ENCODE measurements around the gene TBX2.

TBX2 gene

GRCh38 chr17:61402073-61402541, 2.5 kb downstream of the TBX2 start:
- no peak for DNase-seq (ENCODE audit: low read depth in 1 of 2, low spot score in 1 of 2)

- DNase-seq (ENCODE audit: low read depth in 1 of 2, low spot score in 1 of 2), result no peak
These were observed 3.5 kb downstream of the TBX2 start for GRCh38 chr17:61402978-61403800.

DNA sequence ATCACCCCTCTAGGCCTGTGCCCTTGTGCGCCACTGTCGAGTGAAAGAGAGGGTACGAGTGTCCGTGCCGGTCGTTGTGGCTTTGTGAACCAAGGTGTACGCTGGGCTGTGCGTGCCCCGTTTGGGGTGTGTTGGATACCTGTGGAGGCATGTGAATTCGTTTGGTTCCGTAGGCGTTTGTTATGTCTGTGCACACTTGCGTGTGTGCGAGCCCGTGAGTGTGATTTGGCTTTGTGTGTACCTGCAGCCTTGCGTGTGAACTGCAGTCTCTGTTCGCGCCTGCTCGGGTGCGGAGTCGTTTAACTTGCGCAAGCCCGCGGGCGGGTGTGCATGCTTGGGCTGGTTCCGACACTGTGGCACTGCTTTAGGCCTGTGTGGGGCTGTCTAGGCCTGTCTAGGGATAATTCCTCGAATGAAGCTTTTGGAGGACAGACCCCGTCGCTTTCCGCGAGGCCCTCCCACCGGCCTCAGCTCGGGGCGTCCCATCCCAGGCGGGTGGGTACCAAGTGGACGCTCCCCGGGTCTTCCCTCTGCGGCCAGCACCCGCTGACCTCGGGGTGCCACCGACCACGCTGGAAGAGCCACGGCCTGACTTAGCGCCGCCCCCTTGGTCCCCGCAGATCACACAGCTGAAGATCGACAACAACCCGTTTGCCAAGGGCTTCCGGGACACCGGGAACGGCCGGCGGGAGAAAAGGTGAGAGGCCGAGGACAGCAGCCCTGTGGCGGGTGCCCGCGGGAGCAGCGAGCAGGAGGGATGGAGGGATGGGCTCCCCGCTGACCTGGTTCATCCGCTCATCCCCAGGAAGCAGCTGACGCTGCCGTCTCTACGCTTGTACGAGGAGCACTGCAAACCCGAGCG, 4.4 kb downstream of the TBX2 start:
- DNase-seq (ENCODE audit: low read depth in 1 of 2, low spot score in 1 of 2), result no peak

- DNase-seq (ENCODE audit: low read depth in 1 of 2, low spot score in 1 of 2), result no peak
These were observed 4.9 kb downstream of the TBX2 start for GRCh38 chr17:61404663-61404912.

DNA sequence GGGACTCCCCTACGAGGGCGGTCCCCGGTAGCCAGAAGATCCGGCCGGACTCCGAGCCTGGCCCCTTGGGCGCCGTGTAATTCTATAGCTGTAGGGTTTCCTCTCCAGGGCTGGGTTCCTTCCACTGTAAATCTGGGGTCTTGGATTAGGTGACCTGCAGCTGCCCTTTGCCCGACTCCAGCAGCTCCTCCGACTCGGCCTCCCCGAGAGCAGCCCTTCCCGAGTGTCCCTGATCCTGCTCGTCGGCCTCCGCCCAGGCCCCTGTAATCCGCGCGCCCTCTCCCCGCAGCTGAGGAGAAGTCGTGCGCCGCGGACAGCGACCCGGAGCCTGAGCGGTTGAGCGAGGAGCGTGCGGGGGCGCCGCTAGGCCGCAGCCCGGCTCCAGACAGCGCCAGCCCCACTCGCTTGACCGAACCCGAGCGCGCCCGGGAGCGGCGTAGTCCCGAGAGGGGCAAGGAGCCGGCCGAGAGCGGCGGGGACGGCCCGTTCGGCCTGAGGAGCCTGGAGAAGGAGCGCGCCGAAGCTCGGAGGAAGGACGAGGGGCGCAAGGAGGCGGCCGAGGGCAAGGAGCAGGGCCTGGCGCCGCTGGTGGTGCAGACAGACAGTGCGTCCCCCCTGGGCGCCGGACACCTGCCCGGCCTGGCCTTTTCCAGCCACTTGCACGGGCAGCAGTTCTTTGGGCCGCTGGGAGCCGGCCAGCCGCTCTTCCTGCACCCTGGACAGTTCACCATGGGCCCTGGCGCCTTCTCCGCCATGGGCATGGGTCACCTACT, 5.5 kb downstream of the TBX2 start:
- DNase-seq (ENCODE audit: low read depth in 1 of 2, low spot score in 1 of 2), result no peak

DNA sequence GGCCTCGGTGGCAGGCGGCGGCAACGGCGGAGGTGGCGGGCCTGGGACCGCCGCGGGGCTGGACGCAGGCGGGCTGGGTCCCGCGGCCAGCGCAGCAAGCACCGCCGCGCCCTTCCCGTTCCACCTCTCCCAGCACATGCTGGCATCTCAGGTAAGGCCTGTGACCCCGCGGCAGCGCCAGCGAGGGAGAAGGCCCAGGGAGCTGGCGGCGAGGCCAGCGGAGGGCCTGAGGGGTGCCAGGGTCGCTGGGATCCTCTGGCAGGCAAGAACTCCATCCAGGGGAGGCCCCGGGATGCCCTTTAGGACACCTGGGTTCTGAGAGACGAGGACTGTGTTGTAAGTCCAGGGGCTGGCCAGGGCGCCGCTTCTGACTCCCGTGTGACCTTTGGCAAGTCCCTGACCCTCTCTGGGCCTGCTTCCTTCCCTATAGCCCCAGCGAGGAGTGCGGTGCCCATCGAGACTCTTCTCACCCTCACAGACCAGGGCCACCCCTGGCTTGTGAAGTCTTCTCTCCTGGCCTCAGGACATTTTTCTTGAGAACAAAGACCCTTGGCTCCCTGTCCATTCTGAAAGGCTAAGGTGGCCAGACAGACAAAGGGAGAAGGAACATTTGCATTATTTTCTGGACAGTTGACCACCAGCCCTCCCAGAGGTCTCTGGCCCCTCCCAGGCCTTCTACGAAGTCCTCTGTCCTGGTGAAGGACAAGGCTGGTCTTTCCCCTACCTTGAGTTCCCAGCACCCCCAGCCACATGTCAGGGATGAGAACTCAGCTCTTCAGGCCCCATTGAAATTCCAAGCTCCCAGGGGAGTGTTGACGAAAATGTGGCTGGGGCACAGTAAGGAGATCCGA, 6.3 kb downstream of the TBX2 start:
- DNase-seq (ENCODE audit: low read depth in 1 of 2, low spot score in 1 of 2), result no peak

DNA sequence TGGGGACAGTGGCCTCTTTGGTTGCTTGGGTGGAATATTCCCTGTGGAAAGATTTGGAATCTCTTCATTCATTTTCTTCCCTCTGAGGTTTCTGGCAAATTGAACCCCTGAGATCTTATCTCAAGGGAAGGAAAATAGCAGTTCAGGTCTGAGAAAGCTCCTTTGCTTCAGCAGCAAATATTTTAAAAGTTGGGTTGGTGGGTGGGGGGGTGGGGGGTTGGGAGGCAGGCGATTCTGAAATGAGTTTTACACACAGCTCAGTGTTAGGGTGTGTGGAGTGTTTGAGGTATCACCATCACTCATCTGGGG, 6.8 kb downstream of the TBX2 start:
- DNase-seq (ENCODE audit: low read depth in 1 of 2, low spot score in 1 of 2), result no peak

GRCh38 chr17:61406971-61407911, 7.6 kb downstream of the TBX2 start:
- no peak for DNase-seq (ENCODE audit: low read depth in 1 of 2, low spot score in 1 of 2)

GRCh38 chr17:61408151-61409041, 8.8 kb downstream of the TBX2 start:
- no peak for DNase-seq (ENCODE audit: low read depth in 1 of 2, low spot score in 1 of 2)

DNA sequence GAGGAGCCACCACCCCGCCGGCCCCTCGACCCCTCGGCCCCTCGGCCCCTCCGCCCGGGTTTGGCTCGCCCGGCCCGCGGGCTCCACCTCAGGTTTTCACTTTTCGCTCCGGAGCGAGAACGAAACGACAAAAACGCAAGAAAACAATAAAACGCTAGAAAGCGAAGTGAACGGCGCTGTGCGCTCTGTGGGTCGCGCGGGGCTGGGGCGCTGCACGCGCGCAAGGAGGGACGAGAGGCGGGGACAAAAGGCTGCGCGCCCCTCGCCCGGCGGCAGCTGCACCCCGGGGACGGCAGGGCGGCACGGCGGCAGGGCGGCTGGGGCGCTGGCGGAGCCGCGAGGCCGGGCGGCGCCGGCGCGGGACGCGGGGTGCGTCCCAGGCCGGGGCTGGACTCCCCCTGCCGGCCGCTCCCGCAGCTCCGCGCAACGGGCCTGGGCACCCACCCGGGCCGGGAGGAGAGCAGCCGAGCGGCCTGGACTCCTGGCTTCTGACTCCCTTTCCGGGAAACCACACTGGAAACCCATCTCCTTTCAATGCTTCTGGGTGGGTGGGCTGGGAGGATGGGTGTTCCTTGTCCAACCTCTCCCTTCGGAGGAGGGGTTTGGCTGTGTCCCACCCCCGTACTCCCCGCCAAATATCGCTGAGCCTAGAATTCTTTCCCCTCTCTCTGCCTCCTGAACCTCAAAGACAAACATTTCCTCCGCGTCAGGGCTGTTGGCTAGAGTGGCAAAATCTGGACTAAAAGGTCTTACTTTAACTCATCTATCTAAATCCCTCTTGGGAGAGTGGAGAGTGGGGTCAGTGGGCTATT, 9.9 kb downstream of the TBX2 start:
- DNase-seq (ENCODE audit: low read depth in 1 of 2, low spot score in 1 of 2), result no peak

- peak in 1 of 2 donors; percentile 48 for DNase-seq (ENCODE audit: low read depth in 1 of 2, low spot score in 1 of 2)
These were observed 10.7 kb downstream of the TBX2 start for GRCh38 chr17:61410141-61411010.

GRCh38 chr17:61411011-61411260, 11.3 kb downstream of the TBX2 start:
- DNase-seq (ENCODE audit: low read depth in 1 of 2, low spot score in 1 of 2), result no peak

GRCh38 chr17:61411261-61412142, 11.9 kb downstream of the TBX2 start:
- DNase-seq (ENCODE audit: low read depth in 1 of 2, low spot score in 1 of 2), result no peak

- peak; percentile 65 to 70 for DNase-seq (ENCODE audit: low read depth in 1 of 2, low spot score in 1 of 2)
These were observed 12.7 kb downstream of the TBX2 start for GRCh38 chr17:61412143-61412859.

GRCh38 chr17:61412860-61413660, 13.4 kb downstream of the TBX2 start:
- DNase-seq (ENCODE audit: low read depth in 1 of 2, low spot score in 1 of 2), result no peak

All from activated CD4-positive, alpha-beta T cell treated with anti-CD3 and anti-CD28 coated beads, Interleukin-2, amount 50 U/mL, for 24 hours (primary cell).